ENCODE results near the gene DPM3. TPM values are rescaled to one million over a fixed set of nuclear protein-coding genes. Genes with fewer than 3 reads are reported as not detected.

Gene DPM3
- total RNA-seq, 3 donors from 2014 or later (not counting 1 experiment from before 2014, with no cell fraction given): 26.8 to 45.7 (median 41.5) TPM

DNA sequence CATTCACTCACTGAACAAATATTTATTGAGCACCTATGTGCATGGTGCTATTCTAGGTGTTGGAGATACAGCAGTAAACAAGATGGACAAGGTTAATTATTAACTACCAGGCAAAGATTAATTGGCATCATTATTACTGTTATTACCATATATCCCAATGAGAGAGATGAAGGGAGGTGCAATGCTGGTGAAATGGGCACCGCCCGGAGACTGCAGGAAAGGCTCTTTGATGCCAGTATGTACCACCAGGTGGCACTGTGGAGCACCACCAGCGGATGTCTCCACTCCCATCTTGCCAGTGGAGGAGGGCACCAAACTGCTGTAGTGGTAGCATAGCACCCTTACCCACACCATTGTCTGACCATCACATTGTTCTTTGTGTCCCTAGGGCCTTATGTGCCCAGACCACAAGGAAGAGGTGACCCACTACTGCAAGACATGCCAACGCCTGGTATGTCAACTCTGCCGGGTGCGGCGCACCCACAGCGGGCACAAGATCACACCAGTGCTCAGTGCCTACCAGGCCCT lies 36.3 kb upstream of the DPM3 start:
- no peaks in the 10 kb centered on the region for H3K27me3 ChIP-seq (ENCODE audit: control insufficient read depth, insufficient read depth, low read length)
- peaks cover 0 to 5% of the 10 kb centered on the region in 2 donors for H3K27me3 Mint-ChIP-seq (ENCODE audit: low read depth in 2 of 2)
- no peak overlapping the region for H3K4me3 ChIP-seq (ENCODE audit: low read length)
- intact Hi-C loops (cut with micrococcal nuclease): loop anchor here (5.0 kb wide), 2 partner anchors 51 to 416 kb away; no protein-coding TSS in a partner anchor
- no peaks in the 10 kb centered on the region for H3K36me3 Mint-ChIP-seq
- no peaks in the 10 kb centered on the region for H3K9me3 Mint-ChIP-seq
- DNase-seq: peak; percentile 79 to 93
- H3K36me3 ChIP-seq (ENCODE audit: control insufficient read depth, insufficient read depth, low read length): peaks cover 2% of the 10 kb centered on the region
- H3K9me3 ChIP-seq (ENCODE audit: control insufficient read depth, insufficient read depth, low read length): no peaks in the 10 kb centered on the region
- TF ChIP-seq, protein P1, sequence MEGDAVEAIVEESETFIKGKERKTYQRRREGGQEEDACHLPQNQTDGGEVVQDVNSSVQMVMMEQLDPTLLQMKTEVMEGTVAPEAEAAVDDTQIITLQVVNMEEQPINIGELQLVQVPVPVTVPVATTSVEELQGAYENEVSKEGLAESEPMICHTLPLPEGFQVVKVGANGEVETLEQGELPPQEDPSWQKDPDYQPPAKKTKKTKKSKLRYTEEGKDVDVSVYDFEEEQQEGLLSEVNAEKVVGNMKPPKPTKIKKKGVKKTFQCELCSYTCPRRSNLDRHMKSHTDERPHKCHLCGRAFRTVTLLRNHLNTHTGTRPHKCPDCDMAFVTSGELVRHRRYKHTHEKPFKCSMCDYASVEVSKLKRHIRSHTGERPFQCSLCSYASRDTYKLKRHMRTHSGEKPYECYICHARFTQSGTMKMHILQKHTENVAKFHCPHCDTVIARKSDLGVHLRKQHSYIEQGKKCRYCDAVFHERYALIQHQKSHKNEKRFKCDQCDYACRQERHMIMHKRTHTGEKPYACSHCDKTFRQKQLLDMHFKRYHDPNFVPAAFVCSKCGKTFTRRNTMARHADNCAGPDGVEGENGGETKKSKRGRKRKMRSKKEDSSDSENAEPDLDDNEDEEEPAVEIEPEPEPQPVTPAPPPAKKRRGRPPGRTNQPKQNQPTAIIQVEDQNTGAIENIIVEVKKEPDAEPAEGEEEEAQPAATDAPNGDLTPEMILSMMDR (IDR thresholded peaks at IDR 0.05): peak; percentile 93
- H3K4me3 Mint-ChIP-seq: peak overlapping the region; percentile 59
- peak overlapping the region in 1 of 2 donors; percentile 18 for H3K27ac Mint-ChIP-seq
- H3K4me1 Mint-ChIP-seq: peaks cover 28 to 40% of the 10 kb centered on the region in 2 donors
- H3K27ac ChIP-seq (ENCODE audit: low read length): no peak overlapping the region
- peak; percentile 59 to 73 (median 59) for ATAC-seq
- H3K4me1 ChIP-seq (ENCODE audit: control insufficient read depth, insufficient read depth, low read length): peaks cover 33% of the 10 kb centered on the region
- 62% methylated on average over 8 of the region's 8 CpGs for WGBS (ENCODE audit: insufficient coverage)

DNA sequence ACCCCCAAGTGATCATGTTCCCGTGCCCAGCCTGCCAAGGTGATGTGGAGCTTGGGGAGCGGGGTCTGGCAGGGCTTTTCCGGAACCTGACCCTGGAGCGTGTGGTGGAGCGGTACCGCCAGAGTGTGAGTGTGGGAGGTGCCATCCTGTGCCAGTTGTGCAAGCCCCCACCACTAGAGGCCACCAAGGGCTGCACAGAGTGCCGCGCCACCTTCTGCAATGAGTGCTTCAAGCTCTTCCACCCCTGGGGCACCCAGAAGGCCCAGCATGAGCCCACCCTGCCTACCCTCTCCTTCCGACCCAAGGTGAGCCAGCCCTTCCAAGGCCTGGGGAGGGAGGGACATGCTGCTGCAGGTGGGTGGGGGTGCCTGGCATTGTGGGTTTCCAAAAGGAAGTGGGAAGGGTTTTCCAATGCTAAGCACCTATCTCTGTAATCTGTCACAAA lies 35.6 kb upstream of the DPM3 start:
- WGBS (ENCODE audit: insufficient coverage): 89% methylated on average over 9 of the region's 9 CpGs
- peaks cover 28 to 40% of the 10 kb centered on the region in 2 donors for H3K4me1 Mint-ChIP-seq
- DNase-seq: peak in 1 of 2 donors; percentile 57

DNA sequence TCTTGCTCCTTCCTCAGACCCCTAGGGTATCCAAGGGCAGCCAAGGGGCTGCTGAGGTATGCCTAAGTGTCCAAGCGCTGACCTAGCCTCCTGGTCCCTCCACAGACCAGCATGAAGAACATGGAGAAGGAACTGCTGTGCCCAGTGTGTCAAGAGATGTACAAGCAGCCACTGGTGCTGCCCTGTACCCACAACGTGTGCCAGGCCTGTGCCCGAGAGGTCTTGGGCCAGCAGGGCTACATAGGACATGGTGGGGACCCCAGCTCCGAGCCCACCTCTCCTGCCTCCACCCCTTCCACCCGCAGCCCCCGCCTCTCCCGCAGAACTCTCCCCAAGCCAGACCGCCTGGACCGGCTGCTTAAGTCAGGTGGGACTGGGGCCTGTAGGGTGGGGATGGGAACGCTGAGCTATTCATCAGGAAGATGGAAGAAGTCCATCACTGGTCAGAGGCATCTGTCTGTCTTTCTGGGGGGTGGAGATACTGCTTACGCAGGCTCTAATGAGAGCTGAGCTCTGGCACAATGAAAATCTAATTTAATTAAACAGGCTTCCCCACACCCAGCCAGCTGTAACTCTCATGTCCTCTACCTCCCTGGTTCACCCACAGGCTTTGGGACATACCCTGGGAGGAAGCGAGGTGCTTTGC lies 35.1 kb upstream of the DPM3 start:
- Histone ChIP-seq H3K27me3 (ENCODE audit: control insufficient read depth, insufficient read depth, low read length) (no peaks in the 10 kb centered on the region), H3K9me3 (ENCODE audit: control insufficient read depth, insufficient read depth, low read length) (no peaks in the 10 kb centered on the region), H3K4me3 (ENCODE audit: low read length) (no peak overlapping the region), H3K27ac (ENCODE audit: low read length) (no peak overlapping the region), H3K36me3 (ENCODE audit: control insufficient read depth, insufficient read depth, low read length) (peaks cover 3% of the 10 kb centered on the region), H3K4me1 (ENCODE audit: control insufficient read depth, insufficient read depth, low read length) (peaks cover 33% of the 10 kb centered on the region)
- 93% methylated on average over 9 of the region's 12 CpGs for WGBS (ENCODE audit: insufficient coverage)
- Mint-ChIP-seq H3K4me3 (no peak overlapping the region), H3K36me3 (no peaks in the 10 kb centered on the region), H3K27me3 (ENCODE audit: low read depth in 2 of 2) (peaks cover 0 to 5% of the 10 kb centered on the region in 2 donors), H3K9me3 (no peaks in the 10 kb centered on the region), H3K4me1 (peaks cover 28 to 40% of the 10 kb centered on the region in 2 donors), H3K27ac (no peak overlapping the region)
- intact Hi-C loops (cut with micrococcal nuclease): loop anchor here (5.0 kb wide), 2 partner anchors 52 to 417 kb away; no protein-coding TSS in a partner anchor
- ATAC-seq: no peak
- peak in 1 of 2 donors; percentile 21 for DNase-seq
- TF ChIP-seq, protein P1 (IDR thresholded peaks at IDR 0.05): no peak

More for the DNA sequence above, 35.6 kb upstream of the DPM3 start:
- ATAC-seq: no peak
- no peak overlapping the region for H3K4me3 Mint-ChIP-seq
- peaks cover 0 to 5% of the 10 kb centered on the region in 2 donors for H3K27me3 Mint-ChIP-seq (ENCODE audit: low read depth in 2 of 2)
- TF ChIP-seq, protein P1 (IDR thresholded peaks at IDR 0.05): no peak
- no peaks in the 10 kb centered on the region for H3K9me3 Mint-ChIP-seq
- H3K36me3 ChIP-seq (ENCODE audit: control insufficient read depth, insufficient read depth, low read length): peaks cover 2% of the 10 kb centered on the region
- H3K4me3 ChIP-seq (ENCODE audit: low read length): no peak overlapping the region
- no peaks in the 10 kb centered on the region for H3K9me3 ChIP-seq (ENCODE audit: control insufficient read depth, insufficient read depth, low read length)
- intact Hi-C loops (cut with micrococcal nuclease): loop anchor here (5.0 kb wide), 2 partner anchors 51 to 416 kb away; no protein-coding TSS in a partner anchor
- no peaks in the 10 kb centered on the region for H3K36me3 Mint-ChIP-seq
- H3K4me1 ChIP-seq (ENCODE audit: control insufficient read depth, insufficient read depth, low read length): peaks cover 33% of the 10 kb centered on the region
- no peak overlapping the region for H3K27ac ChIP-seq (ENCODE audit: low read length)
- H3K27ac Mint-ChIP-seq: no peak overlapping the region
- no peaks in the 10 kb centered on the region for H3K27me3 ChIP-seq (ENCODE audit: control insufficient read depth, insufficient read depth, low read length)
